ENCODE data around the gene BAG2.

Gene BAG2

DNA sequence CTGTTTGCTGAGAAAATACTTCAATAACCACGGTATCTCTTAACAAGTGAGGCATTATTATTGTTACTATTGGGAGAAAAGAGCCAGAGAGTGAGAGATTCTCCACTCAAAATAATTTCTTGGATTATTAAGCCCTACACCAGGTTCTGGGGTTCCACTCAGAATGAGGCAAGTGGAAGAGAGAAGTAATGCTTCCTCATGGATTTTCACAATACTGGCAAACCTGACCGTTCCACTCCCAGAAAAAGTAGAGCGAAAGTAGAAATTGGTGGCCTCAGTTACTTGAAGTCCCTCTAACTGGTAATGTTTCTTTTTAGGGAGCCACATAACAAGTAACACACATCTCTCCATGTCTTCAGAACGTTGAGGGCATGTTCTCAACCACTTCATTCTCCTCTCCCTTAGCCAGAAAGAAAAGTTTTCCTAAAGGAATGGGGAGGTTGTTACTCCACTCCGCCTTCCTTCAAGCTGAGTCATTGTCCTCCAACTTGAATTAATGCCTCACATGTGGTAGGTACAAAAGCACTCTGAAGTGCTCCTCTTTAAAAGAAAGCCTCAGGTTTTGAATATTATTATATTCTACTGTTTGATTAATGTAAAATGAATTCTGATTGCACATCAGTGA, 1.9 kb downstream of the BAG2 start:
- no peak for DNase-seq (ENCODE audit: low read depth, low spot score)

DNA sequence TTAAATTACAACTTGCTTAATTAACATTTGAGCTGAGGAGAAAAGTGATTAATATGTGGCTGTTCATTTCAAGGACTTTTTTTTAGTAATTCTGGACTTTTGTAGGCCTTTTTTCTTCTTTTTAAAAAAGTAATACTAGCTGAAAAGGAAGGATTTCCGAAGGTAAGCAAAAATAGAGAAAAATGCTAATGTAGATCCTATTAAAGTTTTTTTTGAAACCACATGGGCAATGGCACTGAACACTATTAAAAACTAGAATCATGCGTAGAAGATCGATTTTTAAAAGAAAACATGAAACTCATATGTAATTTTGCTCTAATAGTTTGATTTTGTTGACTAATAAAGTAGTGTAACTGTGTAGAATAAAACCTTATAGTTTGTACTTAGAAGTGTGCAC, 2.4 kb downstream of the BAG2 start:
- DNase-seq (ENCODE audit: low read depth, low spot score): no peak

DNA sequence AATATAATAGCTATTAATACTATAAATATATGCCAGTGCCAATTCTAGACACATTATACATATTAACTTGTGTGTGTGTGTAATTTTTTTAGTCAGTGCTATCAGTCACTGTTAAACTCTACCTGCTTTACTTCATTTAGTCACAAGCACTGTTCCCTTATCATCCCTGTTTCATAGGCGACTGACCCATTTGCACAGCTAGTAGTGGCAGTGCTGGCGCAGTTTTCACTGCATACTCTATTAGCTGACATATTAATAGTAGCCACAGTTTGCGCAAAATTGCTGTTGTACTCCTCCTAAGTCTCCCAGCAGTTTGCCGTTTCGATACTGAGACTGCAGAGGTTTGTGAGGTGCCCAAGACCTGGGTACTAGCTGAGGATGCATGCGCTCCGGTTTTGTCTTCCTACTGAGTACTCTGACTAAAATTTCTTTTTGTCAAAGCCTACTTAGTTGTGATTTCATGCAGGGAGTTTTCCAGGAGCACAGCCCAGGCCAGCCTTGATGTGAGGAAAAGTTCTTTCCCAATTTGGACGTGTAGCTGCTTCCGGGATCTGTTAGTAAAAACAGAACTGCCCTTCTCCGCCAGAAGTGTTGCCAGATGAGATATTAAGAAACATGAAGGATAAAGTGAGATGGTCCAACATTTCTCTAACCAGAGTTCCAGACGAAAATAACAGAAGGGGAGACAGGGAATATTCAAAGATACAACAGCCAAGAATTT, 5.6 kb downstream of the BAG2 start:
- no peak for DNase-seq (ENCODE audit: low read depth, low spot score)

DNA sequence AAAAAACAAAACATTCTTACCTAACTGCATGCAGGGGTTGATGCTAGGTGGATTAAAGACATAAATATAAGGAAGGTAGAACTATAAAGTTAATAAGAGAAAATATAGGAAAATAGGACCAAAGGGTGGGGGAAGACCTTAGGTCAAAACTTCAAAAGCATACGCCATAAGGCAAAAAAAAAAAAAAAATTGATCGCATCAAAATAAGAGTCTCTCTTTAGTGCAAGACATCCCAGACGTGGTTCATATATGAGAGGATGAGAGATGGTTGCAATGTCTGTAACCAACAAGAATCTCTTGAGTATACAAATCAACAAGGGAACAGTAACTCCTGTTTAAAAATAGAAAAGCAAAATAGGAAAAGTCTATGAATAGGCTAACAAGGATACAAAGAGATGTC, 8.5 kb downstream of the BAG2 start:
- DNase-seq (ENCODE audit: low read depth, low spot score): no peak

DNA sequence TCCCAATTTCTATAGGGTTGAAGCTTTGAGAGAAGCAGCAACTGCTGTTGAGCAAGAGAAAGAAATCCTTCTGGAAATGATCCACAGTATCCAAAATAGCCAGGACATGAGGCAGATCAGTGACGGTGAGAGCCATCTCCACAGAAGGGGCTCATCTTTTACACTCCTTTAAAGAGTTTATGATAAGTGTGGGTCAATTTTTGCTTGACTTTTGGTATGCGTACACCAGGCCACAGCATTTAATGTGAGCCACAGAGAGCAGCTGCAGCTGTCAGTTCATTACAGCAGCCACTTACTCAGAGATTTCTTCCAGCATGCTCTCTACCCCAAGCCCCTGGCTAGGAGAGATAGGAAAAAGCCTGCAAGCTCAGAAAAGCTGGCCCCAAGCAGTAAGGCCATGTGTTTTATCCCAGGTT, 9.9 kb downstream of the BAG2 start:
- DNase-seq (ENCODE audit: low read depth, low spot score): no peak

DNA sequence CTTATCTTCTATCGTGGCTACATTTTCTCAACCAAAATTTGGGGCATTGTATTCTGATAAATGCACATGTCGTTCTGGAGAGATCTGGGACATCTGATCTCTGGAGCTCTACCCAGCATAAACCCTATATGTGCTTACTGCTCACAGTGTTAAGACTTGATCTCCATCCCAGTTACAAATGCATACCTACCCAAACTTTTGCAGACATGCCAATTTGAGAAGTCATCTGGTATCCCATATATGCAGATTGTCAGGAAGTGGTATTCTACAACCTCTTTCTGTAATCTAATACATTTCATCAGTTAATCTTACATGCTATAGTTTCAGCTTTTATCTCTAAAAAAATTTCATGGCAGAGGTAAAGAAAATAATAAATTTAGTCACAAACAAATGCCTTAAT, 11.2 kb downstream of the BAG2 start:
- DNase-seq (ENCODE audit: low read depth, low spot score): no peak

DNA sequence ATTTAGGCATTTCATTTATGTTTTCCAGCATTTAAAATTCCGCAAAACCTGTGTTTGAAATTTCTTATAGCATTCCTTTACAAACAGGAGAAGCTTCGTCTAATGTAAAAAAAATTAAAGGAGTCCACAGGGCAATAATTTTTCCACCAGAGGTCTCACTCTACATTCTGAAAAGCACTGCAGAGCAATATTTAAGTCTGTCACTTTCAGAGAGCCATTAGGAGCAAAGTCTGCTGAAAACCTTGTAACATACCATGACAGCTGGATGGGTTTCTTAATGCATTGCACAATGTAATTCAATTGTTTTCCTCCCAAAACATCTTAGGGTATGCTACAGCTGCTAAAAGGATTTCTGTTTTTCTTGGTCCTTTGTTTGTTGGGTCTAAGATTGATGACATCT, 18.0 kb downstream of the BAG2 start:
- DNase-seq (ENCODE audit: low read depth, low spot score): no peak

DNA sequence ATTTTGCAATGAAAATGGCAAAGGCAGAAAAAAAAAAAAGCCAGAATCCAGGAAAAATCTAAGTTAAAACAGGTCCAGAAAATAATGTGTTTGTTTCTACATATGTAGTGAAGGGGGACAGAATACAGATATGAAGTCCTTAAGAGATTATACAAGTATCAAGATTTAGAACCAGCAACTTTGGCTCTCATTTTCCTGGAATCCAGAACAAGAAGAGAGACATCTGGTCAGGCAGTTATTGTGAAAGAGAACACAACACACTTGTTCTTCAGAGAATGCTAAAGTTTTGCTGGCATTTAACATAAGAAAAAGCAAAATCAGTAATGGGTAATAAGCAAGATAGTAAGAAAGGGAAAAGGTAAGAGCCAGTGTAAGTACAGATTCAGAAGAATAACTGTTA, 21.1 kb downstream of the BAG2 start:
- DNase-seq (ENCODE audit: low read depth, low spot score): no peak

DNA sequence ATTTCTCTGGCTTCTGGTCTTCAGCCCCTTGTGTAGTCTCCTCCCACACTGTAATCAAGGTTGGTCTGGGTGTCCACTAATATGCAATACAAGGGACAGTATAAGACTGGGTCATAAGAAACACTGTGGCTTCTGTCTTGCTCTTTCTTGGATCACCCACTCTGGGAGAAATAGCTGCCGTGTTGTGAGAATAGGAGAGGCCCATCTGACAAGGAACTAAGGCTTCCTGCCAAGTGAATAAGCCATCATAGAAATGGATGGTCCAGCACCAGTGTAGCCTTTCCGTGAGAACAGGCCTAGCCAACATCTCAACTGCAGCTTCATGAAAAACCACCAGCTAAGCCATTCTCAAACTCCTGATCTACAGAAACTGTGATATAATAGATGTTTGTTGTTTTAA, 23.3 kb downstream of the BAG2 start:
- no peak for DNase-seq (ENCODE audit: low read depth, low spot score)

DNA sequence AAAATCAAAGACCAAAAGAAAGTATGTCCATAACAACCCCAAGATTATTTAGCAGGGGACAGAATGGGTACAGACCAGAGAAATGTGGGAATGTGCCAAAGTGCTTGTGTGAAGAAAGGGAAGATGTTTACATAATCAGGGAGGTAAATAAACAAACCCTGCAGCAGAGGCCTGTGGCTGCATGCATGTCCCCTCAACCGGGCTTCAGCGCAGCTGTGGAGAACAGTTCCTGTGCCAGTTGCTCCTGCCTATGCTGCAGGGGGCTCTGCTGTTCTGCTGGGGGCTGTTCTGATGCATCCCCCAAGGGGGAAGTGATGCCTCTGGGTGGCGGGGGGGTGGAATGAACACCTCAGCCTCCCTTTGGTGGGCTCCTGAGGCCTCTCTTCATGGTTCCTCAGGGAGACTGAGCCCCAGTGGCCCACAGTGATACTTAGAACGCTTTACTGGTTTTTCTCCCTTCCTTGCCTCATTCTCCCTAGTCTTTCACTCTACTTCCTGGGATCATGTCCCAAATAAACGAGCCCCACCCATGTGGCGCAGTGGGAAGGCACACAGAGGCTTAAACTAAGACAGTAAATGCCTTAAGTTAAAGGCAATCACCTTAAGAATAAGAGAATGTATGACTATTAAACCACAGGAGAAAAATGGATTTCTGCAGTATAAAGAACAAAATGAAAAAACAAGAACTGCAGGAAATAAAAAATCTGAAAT, 27.0 kb downstream of the BAG2 start:
- DNase-seq (ENCODE audit: low read depth, low spot score): no peak

DNA sequence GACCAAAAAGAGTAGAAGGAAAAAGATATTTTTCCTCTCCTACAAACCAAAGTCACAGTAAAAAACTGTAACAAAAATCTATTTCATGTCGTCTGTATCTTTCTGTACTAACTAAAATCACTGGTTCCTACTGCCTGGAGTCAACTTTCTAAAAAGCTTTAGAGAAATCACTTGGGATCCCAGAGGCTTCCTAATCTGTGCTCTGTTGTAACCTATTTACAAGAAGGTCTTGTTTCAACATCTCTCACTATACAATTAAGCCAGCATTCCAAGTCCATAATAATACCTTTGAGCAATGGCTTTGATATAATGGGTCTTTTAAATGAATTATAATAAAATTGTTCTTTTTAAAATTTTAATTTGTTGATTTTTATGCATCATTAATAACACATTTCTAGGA, 29.6 kb downstream of the BAG2 start:
- no peak for DNase-seq (ENCODE audit: low read depth, low spot score)

DNA sequence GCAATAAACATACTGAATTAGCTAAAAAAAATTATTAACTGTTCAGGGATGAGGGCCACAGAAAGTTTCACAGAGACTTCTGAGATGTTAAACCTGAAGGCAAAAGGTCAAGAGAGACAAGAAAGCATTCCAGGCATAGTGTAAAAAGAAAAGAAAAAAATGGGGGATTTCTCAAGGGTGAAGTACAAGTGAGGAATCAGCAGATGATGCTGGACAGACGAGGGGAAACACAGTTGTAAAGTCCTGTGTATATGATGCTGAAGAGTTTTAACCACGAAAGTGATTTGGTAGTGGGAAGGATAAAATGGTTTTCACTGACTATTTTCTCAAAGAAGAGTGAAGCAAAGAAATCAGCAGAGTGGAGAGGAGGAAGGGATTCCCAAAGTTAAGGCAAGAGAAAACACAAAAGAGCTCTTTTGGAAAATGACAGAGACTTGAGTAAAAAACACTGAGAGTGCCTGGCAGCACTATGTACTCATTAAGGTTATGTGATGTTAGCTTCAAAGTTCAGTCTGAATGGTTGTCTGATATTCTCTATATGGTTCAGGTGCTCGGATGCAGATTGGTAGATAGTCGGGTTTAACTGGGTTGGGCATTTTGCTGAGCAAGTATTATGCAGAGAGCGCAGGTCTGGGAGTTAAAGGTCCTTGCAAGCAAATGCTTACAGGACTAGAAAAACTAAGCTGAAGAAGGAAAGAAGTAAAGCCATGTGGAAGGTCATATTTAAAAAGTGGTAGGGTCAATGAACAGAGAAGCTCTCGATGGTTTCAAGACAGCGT, 33.6 kb downstream of the BAG2 start:
- no peak for DNase-seq (ENCODE audit: low read depth, low spot score)

DNA sequence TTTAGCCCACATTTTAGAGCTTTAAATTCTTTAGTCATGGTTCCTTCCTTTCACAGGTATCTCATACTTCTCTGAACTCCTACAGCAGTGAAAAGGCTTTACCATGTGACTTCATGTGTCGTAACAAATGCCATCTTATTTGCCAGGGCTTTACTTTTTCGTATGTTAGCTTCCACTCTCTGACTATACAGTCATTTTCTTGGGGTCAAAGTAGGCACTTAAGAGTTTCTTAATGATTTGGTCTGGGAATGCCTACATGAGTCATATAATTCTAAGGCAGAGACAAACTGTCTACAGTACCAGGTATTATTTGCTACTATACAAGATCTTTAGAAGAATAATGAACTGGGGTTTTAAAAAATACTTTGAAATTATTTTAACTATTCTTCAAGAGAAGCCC, 35.0 kb downstream of the BAG2 start:
- DNase-seq (ENCODE audit: low read depth, low spot score): no peak

DNA sequence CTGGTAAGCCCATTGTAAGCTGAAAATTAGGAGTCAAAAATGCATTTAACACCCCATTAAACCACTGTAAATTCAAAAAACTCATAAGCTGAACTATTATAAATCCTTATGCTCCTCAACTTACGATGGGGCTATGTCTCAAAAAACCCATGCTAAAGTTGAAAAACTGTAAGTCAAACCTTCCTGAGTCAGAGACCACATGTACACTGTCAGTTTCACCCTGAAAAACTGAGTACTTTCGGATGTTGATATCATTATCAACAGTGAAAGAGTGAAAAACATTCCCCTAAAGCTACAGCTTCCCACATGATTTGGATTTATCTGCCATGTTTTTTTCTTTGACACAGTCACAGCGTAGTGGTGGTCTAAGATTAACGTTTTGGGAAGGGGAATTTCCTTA, 35.7 kb downstream of the BAG2 start:
- no peak for DNase-seq (ENCODE audit: low read depth, low spot score)

DNA sequence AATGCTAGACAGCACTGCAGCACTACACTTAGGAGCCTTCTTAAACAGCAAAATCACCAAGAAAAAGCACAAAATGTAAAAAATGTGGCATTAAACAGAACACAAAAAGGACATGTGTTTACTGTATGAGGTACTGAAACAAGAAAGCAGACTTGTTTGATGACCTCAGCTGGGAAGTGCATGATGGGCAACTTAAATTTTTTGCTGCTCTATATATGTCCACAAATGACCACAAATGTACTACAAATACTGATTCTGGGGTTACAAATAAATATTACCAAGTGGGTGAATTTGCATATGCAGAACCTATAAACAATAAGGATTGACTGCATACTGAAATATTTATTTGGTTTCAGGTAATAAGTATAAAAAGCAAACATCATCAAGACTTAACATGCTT, 36.9 kb downstream of the BAG2 start:
- no peak for DNase-seq (ENCODE audit: low read depth, low spot score)

DNA sequence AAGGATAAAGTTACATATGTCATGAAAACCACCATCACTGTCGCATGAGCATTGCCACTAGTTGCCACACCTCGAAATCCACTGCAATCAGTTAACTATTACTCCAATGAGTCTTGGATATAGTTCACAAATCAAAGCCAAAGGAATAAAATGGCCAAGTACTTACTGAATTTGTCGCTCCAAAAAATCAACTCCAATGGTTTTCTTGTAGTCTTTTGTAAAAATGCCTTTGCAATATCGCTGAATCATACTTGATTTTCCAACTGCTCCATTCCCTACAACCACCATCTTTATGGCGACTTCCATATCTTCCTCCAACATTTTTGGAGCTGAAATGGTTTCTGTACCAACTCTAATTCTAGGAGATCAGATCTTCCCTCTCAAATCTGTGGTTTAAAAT, 37.9 kb downstream of the BAG2 start:
- DNase-seq (ENCODE audit: low read depth, low spot score): no peak

DNA sequence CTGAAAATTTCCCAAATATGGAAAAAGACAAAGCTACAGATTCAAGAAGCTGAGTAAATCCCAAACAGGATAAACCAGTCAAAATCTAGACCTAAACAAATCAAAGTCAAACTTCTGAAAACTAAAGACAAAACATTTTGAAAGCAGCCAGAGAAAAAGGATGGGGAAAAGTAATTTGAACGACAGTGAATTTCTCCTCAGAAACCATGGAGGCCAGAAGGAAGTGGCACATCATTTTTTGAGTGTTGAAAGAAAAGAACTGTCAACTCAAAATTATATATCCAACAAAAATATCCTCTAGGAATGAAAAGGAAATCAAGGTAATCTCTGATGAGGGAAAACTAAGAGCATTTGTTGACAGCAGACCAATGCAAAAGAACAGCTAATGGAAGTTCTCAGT, 43.1 kb downstream of the BAG2 start:
- no peak for DNase-seq (ENCODE audit: low read depth, low spot score)

DNA sequence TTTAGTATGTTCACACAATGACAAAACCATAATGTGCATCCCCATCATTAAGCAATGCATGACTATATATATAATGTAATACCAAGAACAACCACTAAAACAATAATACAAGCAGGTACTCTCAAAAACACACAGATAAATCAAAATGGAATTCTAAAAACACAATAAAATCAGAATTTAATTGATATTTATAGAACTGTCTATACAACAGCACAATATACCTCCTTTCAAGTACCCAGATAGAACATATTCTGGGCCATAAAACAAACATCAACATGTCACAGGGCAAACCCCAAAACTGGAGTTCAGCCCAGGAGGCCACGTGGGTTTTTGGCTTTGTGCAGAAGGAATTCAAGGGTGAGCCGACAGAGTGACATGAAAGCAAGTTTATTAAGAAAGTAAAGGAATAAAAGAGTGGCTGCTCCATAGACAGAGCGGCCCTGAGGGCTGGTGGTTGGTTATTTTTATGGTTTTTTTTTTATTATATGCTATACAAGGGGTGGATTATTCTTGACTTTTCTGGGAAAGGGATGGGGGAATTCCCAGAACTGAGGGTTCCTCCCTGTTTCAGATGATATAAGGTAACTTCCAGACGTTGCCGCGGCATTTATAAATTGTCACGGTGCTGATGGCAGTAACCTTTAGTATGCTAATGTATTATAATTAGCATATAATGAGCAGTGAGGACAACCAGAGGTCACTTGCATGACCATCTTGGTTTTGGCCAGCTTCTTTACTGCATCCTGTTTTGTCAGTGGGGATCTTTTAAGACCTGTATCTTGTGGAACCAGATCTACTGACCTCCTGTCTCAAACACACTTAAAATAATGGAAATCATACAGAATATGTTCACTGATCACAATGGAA, 44.3 kb downstream of the BAG2 start:
- DNase-seq (ENCODE audit: low read depth, low spot score): no peak

DNA sequence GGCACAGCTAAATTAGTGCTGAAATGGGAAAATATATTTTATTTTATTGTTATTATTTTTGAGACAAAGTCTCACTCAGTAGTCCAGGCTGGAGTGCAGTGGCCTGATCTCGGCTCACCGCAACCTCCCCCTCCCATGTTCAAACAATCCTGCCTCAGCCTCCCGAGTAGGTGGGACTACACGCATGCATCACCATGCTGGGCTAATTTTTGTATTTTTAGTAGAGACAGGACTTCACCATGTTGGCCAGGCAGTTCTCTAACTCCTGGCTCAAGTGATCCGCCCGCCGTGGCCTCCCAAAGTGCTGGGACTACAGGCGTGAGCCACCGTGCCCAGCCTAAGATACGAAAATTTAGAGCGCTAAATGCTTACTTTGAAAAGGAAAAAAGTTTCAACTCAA, 45.1 kb downstream of the BAG2 start:
- no peak for DNase-seq (ENCODE audit: low read depth, low spot score)

DNA sequence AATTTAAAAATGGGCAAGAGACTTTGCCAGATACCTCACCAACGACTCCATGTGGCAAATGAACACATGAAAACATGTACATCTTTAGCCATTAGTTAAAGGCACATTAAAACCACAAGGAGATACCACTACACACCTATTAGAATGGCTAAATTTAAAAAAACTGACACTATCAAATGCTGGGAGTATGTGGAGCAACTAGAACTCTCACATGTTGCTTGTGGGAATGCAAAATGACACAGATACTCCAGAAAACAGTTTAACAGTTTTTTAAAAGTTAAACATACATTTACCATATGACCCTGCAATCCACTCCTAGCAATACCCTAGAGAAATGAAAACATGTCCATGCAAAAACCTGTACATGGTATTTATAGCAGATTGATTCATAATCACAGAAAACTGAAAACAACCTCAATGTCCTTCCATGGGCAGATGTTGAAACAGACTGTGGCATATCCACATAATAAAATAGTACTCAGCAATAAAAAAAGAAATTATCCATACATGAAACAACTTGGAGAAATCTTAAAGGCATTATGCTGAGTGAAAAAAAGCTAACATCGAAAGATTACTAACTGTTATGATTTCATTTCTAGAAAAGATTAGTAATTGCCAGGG, 48.1 kb downstream of the BAG2 start:
- DNase-seq (ENCODE audit: low read depth, low spot score): no peak
